ENCODE data around the gene DACH1. TPM values are rescaled to one million over a fixed set of nuclear protein-coding genes. Genes with fewer than 3 reads are reported as not detected.

The DACH1 gene
- total RNA-seq, 4 donors from 2014 or later = 2.2 to 5.9 (median 2.8) TPM

- no peaks in the 10 kb centered on the region for H3K9me3 ChIP-seq
- no peak overlapping the region for H3K27ac ChIP-seq
- no peak for DNase-seq (ENCODE audit: low spot score in 2 of 2)
- H3K27me3 ChIP-seq = no peaks in the 10 kb centered on the region
- H3K4me1 ChIP-seq = no peaks in the 10 kb centered on the region
- H3K36me3 ChIP-seq = no peaks in the 10 kb centered on the region
- 42 to 44% methylated on average over 4 of the region's 4 CpGs for WGBS, 2 donors
- H3K4me3 ChIP-seq = no peak overlapping the region
- no peak for TF ChIP-seq POLR2A (IDR thresholded peaks at IDR 0.05)
- no peak for TF ChIP-seq EP300 (IDR thresholded peaks at IDR 0.05)
- TF ChIP-seq CTCF (IDR thresholded peaks at IDR 0.05) = no peak
These were observed 351.3 kb downstream of the DACH1 start for GRCh38 chr13:71515744-71516038.

GRCh38 chr13:71514900-71515743 is 351.9 kb downstream of the DACH1 start:
- H3K27me3 ChIP-seq = no peaks in the 10 kb centered on the region
- H3K4me1 ChIP-seq = no peaks in the 10 kb centered on the region
- H3K36me3 ChIP-seq = no peaks in the 10 kb centered on the region
- no peak for TF ChIP-seq CTCF (IDR thresholded peaks at IDR 0.05)
- no peak for TF ChIP-seq EP300 (IDR thresholded peaks at IDR 0.05)
- TF ChIP-seq POLR2A (IDR thresholded peaks at IDR 0.05) = no peak
- H3K4me3 ChIP-seq = no peak overlapping the region
- H3K27ac ChIP-seq = no peak overlapping the region
- H3K9me3 ChIP-seq = no peaks in the 10 kb centered on the region
- WGBS, 2 donors = 60 to 67% methylated on average over 3 of the region's 3 CpGs
- no peak for DNase-seq (ENCODE audit: low spot score in 2 of 2)

- Histone ChIP-seq H3K4me3 (no peak overlapping the region), H3K36me3 (no peaks in the 10 kb centered on the region), H3K27me3 (no peaks in the 10 kb centered on the region), H3K27ac (no peak overlapping the region), H3K4me1 (no peaks in the 10 kb centered on the region), H3K9me3 (no peaks in the 10 kb centered on the region)
- TF ChIP-seq POLR2A (IDR thresholded peaks at IDR 0.05) (no peak), CTCF (IDR thresholded peaks at IDR 0.05) (no peak)
- DNase-seq (ENCODE audit: low spot score in 2 of 2) = no peak
These were observed 353.5 kb downstream of the DACH1 start for GRCh38 chr13:71513411-71514033.

GRCh38 chr13:71503781-71504180 is 363.2 kb downstream of the DACH1 start:
- Histone ChIP-seq H3K4me3 (no peak overlapping the region), H3K9me3 (no peaks in the 10 kb centered on the region), H3K27ac (no peak overlapping the region), H3K36me3 (no peaks in the 10 kb centered on the region), H3K27me3 (no peaks in the 10 kb centered on the region), H3K4me1 (no peaks in the 10 kb centered on the region)
- WGBS, 2 donors = 70 to 78% methylated on average over 3 of the region's 3 CpGs
- no peak for TF ChIP-seq POLR2A (IDR thresholded peaks at IDR 0.05)
- no peak for TF ChIP-seq CTCF (IDR thresholded peaks at IDR 0.05)
- no peak for TF ChIP-seq EP300 (IDR thresholded peaks at IDR 0.05)
- DNase-seq (ENCODE audit: low spot score in 2 of 2) = no peak

GRCh38 chr13:71499944-71500514 is 367.0 kb downstream of the DACH1 start:
- TF ChIP-seq EP300 (IDR thresholded peaks at IDR 0.05) (no peak), POLR2A (IDR thresholded peaks at IDR 0.05) (no peak), CTCF (IDR thresholded peaks at IDR 0.05) (no peak)
- H3K9me3 ChIP-seq = no peaks in the 10 kb centered on the region
- no peak overlapping the region for H3K4me3 ChIP-seq
- 79 to 80% methylated on average over 4 of the region's 4 CpGs for WGBS, 2 donors
- no peak overlapping the region for H3K27ac ChIP-seq
- H3K27me3 ChIP-seq = no peaks in the 10 kb centered on the region
- H3K4me1 ChIP-seq = no peaks in the 10 kb centered on the region
- DNase-seq (ENCODE audit: low spot score in 2 of 2) = no peak
- no peaks in the 10 kb centered on the region for H3K36me3 ChIP-seq

All from tibial nerve (tissue), 4 donors.